ENCODE measurements around the gene LZTFL1.

Gene LZTFL1, protein sequence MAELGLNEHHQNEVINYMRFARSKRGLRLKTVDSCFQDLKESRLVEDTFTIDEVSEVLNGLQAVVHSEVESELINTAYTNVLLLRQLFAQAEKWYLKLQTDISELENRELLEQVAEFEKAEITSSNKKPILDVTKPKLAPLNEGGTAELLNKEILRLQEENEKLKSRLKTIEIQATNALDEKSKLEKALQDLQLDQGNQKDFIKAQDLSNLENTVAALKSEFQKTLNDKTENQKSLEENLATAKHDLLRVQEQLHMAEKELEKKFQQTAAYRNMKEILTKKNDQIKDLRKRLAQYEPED

DNA sequence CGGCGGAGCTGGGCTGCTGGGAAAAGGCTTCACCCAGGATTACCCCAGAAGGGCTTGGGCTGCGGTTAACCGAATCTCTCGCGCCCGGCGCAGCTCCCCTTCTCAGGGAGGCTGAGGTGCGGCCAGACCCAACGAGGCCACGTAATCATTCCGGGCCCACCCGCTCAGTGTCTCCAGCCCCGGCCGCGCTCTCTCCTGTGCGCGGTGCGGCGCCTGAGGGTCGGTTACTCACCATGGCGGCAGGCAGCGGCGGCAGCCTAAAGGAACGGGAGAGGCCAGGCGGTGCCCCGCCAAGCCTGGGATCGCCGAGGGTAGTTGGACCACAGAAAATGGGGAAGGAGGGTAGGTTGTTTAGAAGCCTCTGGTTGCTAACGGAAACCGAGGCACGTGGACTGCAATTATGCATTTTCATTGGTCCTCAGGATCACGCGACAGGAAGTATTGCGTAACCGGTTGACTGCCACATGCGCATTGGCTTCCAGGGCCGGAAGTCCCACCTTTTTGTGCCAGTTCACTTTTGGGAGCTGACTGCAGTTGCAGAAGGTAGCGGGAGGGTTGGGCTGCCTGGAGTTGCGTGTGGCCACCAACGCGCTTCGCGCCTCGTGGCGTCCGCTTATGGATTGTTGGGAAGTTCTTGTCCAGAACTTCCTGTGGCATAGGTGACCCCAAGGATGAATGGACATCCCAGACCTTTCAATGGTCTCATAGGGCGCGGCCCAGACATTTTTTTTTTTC lies at the start of gene LZTFL1:
LZTFL1 (minus strand) TSS at position 363 of the 735 bp plus-strand sequence; CDS start at position 235, 128 bp downstream.
- peak; percentile 84 for DNase-seq

DNA sequence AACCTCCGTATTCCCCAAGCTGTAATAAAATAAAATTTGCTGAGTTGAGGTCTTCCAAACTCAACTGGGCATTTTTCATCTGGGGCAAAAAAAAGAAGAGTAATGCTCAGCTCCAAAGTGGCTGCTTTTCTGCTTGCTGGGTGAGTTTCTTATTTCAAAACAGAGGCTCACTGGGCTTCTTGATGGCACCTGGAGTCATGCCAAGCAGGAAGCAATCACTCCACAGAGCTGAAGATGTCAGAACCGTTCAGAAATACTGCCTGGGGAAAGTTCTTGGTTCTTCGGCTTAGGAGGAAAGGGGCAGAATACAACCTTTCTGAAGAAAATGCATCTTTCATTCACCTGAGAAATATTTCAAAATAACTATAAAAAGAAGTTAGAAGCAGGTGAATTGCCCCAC lies 48.5 kb upstream of the LZTFL1 start:
- DNase-seq: no peak

DNA sequence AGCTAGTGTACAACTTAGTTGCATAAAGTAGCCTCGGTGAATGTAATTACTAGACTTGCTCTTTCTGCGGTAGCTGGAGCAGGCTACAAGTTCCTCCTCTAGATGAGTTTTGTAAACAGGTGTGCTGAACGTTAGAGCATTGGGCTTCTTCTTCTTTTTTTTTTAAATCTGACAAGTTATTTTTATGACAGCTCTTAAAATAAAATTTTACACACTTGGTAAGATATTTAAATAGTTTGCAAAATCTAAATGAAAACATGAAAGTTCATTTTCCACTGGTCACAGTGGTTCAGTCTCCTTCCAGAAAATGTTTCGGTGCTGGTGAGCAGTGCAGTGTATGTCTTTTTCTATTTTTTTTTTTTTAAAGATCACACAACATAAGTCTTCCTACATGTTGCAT lies 47.4 kb upstream of the LZTFL1 start:
- no peak for DNase-seq

DNA sequence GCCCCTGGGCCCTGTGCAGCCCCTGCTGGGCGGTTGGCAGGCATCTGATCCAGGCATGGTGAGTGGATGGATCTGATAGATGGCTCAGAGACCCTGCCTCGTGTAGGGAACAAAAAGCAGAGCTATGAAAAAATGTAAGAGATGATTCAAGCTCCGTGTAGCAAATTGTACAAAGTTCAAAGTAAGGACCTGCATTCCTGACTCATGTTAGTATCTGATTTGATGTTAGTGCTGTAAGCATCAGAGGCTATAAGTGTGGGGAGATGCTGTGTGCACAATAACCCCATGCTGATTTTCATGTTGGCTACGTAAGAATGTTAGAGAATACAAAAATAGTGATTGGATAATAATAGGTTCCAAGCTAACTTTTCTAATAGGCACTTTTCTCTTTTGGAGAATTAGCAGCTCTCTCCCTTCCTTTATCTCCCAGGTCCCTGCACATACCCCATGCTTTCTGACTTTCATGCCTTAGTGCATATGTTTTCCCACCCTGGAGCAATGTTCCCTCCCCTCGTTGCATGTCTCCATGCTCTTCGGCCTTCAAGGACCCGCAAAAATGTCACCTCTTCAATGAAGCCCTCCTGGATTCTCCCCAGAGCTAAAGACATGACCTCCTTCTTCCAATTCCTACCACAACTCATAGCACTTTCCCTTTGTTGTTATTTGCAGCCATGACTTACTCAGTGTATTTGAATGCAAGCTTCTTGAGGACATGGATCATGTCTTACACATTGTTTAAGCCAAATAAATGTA lies 46.0 kb upstream of the LZTFL1 start:
- no peak for DNase-seq

DNA sequence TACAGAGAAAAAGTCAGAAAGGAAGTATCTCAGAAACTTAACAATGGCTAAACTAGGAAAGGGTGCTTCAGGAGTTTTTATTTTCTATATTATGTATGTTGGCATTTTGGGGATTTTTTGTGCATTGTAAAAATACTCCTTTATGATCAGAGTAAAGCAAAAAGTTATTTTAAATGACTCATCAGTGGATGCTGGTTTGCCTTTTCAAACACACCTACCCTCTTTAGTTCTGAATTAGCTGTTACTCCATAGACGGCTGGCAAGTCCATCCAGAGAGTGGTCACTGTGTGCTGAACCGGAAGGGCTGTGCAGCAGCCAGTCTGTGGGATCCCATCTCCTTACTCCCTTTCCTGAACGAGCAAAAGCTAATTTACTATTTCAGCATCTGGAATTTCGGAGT lies 45.4 kb upstream of the LZTFL1 start:
- no peak for DNase-seq

DNA sequence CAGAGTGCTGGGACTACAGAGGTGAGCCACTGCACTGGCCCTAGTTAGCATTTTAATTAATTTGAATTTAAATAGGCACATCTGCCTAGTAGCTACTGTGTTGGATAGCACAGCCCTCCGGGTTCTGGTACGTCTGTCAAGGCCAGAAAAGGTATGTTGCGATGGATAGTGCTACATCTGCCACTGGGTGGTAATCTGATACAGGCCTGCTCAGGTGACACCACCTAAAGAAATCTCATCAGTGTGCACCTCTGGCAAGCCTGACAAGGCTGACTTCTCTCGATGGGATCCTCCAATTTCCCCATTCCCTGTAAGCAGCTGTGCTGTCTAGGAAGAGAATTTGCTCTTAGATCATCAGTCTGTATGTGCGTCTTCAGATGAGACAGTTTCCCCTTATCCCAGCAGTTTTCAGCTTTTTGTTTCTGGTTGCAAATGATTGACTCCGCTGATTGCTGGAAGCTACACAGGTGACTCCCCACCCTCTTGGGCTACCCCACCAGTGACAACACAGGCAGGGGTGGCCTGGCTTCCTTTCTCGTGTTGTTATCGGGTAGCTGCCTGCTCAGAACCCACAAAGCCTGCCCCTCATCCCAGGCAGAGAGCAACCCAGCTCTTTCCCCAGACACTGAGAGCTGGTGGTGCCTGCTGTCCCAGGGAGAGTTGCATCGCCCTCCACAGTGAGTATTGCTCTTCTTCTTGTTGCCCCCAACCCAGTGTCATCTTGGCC lies 44.2 kb upstream of the LZTFL1 start, which contains the start of gene CCR9:
CCR9 (plus strand) TSS at position 565 of the 727 bp plus-strand sequence. CDS start 8,391 bp downstream, outside the sequence.
- DNase-seq: no peak

DNA sequence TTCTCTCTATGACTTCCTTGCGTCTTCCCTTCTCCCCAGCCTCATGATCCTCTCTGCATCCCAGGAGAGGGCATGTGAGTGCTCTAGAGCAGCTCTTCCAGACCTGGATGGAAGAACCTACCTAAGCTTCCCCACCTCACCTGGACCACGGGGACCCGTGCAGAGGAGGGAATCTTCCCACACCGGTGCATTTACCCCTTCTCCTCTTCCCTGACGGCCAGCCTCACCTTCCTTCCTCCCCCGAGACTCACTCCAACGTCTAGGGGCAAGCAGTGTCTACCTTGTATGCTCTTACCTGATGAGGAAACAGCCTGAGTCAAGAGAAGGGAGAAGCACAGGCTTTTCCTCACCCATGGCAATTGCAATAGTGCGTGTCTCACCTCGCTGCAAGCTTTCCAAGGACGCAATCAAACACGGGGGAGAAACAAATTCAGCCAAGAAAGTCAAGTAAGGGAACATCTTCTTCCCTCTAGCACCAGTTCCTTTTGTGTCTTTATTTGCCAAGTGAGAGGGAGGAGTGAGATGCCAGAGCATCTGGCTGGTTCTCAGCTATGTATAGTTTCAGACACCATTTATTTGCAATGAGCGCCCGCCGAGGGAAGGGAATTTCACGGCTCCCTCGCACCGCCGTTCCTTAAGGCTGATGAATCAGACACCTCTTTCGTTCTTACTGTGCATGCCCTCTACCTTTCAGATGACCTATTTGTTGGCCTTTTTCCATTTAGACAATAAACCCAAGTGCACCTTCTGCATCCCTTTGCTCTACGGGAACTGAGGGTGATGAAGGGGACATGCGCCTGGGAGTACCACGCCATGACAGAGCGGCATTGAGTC lies 42.7 kb upstream of the LZTFL1 start:
- DNase-seq: no peak

DNA sequence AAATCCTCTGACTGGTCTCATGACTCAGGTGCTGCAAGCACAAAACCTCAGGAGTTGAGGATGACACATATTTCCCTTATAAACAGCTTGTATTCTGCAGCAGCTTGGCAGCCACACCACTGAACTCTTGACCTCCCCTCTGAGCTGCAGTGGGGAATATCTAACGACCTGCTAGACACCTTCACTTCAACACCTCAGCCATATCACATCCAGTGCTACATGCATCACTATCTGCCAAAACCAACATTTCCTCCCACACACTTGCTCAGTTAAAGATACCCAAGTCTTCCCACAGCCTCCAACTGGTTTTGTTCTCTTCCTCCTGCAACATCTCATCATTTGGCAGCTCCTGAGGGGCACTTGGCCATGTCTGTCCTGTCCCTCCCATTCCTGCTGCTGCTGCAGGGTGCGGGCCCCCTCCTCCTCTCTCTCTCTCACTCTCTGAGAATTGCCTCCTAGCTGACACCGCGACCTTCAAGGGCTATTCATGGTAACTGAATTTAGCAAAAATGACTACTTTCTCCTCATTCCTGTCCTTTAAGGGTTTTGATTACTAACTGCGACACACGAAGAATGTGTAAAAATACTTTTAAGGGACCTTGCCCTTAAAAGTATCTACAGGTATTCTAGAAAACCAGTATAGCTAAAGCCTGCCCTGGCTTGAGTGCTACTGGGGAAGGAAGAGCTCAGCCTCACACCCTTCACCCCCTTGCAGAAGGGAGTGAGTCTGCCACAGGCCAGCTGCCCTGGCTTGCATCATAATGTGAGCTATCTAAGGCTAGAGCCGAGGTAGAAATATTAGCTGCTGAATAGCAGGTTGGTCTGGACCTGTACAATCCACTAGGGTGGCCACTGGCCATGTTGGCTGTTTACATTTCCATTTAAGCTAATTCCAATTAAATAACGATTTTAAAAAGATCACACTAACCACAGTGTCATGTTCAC lies 39.4 kb upstream of the LZTFL1 start:
- peak; percentile 17 for DNase-seq

DNA sequence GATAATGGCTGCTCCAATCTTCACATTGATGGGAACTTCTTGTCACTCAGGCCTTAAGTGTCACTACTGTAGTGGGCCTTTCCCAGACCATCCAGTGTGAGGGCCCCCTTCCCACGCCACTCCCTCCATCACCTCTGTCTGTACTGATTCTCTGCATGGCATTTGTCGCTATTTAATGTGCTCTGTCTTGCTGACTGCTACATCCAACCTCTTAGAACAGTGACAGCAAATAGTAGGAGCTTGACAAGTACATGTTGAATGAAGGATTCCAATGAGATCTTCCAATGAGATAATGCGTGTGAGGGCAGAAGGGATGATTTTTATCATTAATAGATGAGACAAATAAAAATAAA lies 38.8 kb upstream of the LZTFL1 start:
- DNase-seq: no peak

DNA sequence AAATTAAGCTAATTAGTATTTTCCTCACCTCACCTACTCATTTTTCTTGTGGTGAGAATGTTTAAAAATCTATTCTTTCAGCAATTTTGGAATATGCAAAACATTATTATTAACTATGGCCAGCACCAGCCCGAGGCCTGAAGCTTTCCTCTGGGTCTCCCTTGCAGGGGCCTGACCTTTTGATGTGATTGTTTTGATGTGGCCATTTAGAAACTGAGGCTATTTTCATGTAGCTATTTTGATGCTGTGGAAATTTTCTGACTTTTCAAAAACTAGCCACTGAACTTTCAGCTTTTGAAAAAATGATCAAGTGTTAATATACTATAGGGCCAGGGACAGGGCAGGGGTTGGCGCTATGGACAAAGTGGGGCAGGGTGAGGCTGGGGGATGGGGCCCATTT lies 36.2 kb upstream of the LZTFL1 start:
- no peak for DNase-seq

DNA sequence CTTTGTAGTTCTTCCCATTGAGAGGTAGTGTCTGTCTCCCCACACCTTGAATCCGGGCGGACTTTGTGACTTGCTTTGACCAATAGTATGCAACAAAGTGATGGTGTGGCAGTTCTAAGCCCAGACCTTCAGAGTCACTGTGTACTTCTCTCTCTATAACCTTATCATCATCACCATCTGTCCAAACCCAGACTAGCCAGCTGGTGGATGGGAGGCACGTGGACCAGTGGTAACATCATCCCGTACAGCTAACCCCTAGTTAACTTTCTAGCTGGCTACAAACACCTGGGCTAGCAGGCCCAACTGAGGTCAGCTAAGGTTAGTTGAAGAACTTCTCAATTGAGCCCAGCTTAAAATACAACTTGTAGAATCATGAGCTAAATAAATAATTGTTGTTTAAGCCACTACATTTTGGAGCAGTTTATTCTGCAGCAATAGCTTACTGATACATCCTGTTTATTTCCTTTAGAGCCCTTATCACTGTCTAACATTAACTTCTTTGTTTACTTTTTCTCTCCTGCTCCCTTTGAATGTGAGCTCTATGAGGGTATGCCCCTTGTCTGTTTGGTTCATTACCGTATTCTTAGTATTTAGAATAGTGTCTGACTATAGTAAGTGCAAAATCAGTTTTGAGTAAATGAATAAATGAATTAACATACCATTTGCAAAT lies 32.9 kb upstream of the LZTFL1 start:
- no peak for DNase-seq

DNA sequence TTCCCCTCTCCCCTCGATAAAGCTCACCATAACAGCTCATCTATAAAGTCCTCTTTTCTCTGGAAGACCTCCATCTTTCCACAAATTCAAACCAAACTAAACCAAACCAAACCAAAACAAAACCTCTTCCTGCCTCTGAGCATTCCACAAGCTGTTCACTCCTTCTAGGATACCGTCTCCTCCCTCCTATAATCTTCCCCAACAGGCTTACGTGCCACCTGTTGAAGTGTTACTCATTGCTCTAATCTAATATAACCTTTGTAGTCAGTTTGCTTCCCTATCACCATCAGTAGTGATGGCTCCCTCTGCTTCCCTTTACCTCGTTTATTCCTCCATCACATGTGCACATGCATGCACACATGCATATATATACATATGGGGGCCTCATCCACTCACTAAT lies 31.7 kb upstream of the LZTFL1 start:
- DNase-seq: no peak

DNA sequence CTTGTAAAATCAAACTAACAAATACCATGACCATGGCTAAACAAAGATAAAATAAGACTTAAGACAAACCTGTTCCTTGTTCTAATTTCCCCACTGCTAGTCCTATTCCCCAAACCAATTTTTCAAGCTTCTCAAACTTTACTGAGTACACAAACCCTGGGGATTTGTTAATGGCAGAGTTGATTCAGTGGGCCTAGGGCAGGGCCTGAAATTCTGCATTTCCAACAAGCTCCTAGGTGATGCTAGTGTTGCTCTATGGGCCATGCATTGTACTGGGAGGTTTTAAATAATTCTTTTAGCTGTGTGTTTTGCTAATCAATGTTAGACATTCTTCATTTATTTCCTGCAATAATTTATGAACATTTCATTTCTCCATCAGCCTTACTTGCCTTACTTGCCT lies 31.1 kb upstream of the LZTFL1 start:
- no peak for DNase-seq

DNA sequence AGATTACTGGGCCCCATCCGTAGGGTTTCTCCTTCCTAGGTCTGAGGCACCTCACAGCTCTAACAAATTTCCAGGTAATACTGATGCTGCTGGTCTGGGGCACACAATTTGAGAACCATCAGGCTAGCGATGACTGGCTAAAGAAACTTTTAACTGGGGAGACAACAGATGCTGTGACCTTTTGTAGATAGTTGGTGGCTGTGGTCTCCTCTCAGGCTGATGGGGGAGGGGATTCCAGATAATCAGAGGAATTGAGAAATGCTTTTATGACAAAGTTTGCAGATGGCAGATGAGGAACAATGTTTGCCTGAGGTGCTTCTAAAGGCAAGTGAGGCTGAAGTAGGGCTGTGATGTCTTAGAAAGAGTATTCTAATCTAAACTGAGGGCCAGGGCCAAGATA lies 30.6 kb upstream of the LZTFL1 start:
- DNase-seq: no peak

DNA sequence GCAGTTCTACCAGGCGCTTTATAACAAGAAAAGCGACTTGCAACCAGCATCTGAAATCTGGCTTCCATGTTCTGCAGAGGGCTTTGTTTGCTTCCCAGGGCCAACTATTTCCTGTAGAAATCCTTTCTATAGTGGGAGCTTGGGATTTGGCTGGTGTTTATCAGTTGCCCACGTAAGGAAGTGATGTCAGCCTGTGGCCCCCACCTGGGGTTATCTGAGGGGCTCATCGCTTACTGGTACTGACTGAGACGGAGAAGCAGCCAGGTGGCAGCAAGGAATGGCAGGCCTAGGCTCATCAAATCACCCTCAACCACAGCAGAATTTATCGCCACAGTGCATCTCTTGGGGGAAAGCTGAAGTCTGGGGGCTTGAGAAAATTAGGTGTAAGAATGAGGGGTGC lies 29.9 kb upstream of the LZTFL1 start:
- no peak for DNase-seq

DNA sequence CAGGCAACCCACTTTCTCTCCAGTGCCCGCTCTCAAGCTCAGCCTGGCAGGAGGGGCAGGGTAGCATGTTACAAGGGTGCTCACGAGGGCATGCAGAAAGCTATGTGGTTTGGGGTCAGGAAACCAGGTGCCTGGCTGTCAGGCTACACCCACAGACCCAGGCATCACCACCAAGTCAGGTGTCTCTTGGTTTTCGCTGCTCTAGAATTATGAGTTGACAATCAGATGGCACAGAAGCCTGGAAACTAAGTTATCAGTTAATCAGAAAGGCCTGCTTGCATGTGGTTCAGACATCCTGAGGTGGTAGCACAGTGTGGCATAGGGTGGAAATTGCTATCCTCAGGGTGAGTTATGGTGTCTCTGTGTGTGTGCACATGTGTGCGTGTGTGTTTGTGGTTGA lies 28.2 kb upstream of the LZTFL1 start:
- peak; percentile 68 for DNase-seq

DNA sequence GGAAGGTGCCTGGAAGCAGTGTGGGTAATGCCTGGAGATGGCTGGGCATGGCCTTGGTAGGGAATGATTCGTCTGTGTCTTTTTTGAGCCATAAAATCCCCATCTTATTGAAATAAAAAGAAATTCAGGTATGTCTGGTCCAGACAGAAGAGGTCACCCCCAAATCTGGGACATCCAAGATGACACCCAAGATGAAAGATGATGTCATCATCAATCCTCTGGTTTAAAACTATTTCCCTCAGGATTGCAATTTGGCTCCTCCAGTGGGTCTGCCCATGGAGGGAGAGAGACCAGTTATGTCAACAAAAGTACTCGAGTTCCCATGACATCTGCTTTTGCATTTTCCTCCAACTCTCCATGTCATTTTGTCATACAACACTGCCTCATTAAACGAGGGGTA lies 27.7 kb upstream of the LZTFL1 start:
- DNase-seq: no peak

DNA sequence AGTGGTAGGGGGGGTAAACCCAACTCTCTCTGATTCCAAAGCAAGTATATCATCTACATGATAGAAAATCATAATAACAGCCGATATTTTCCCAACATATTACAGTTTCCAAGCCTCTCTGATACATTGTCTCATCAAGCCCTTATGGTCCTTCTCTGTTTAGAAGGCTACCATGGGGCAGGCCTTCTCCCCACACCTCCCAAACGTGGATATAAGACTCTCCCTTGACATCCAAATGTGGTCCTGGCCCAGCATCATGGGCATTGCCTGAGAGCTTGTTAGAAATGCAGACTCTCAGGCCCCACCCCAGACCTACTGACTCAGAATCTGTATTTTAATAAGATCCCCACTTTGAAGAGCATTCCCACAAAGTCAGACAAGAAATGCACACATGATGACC lies 26.7 kb upstream of the LZTFL1 start:
- DNase-seq: no peak

DNA sequence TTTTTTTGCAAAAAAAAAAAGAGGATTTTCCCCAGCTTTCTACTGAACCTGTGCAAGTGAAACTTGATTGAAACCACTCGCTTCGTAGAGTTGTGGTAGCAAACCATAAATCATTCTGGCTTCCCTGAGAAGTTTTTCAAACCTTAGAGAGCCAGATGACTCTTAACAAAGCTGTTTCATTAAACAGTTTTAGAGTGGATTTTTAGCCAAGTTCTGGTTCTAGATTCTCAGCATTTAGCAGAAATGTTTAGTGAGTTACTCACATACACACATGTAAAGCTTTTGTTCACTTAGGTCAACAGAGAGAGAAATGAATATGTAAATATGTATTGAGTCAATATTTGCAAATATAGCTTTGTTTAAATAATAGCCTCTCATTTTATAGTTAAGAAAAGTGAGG lies 26.3 kb upstream of the LZTFL1 start:
- no peak for DNase-seq

DNA sequence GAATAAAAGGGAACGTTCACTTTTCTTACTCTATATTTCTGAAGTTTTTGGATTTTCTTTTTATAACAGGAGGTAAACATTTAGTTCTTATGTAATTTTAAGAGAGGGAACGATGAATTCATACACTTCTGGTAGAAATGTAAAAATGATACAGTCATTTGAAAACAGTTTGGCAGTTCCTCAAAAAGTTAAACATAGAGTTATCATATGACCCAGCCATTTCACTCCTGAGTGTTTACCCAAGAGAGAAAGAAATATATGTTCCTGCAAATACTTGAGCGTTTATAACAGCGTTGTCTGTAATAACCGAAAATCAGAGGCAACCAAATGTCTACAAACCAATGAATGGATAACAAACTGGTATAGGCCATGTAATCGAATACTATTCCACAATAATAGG lies 23.6 kb upstream of the LZTFL1 start:
- no peak for DNase-seq
